Tibial nerve (tissue), 4 donors: Measurements from ENCODE around the gene EGFL6. TPM values are rescaled to one million over a fixed set of nuclear protein-coding genes. Genes with fewer than 3 reads are reported as not detected.
"Not testable (repeated sequence)": the region's sequence is repeated elsewhere in the genome, so short reads cannot be mapped to it uniquely, and the experiment has no call there.

Experiments used
- DNase-seq, 2 donors: peaks; one replicate each; pipeline ENCODE4 v3.0.0-alpha.2; 2019; ENCODE audit warnings: low spot score in 2 of 2
- H3K27ac ChIP-seq, 4 donors: fragments of 200-600 bp; sonication (generic) in 3 of 4; one replicate each; pipeline ENCODE4 v1.5.1; 2017 to 2019; ENCODE audit warnings: mild to moderate bottlenecking in 1 of 4
- H3K27me3 ChIP-seq, 2 donors: fragments of 200-600 bp; sonication (generic) in 1 of 2; one replicate each; pipeline versions ENCODE4 v1.5.1 to v1.6.0; 2017 to 2019
- H3K36me3 ChIP-seq, 3 donors: fragments of 200-600 bp; sonication (generic); one replicate each; pipeline ENCODE4 v1.5.1; 2018 to 2019
- H3K4me1 ChIP-seq, 4 donors: fragments of 200-600 bp; sonication (generic) in 3 of 4; one replicate each; pipeline ENCODE4 v1.5.1; 2017 to 2019
- H3K4me3 ChIP-seq, 4 donors: fragments of 200-600 bp; sonication (generic) in 3 of 4; one replicate each; pipeline ENCODE4 v1.5.1; 2017 to 2019; ENCODE audit warnings: mild to moderate bottlenecking in 1 of 4, moderate library complexity in 1 of 4
- H3K9me3 ChIP-seq, 4 donors: fragments of 200-600 bp; sonication (generic) in 3 of 4; one replicate each; pipeline ENCODE4 v1.5.1; 2017 to 2019
- EP300 ChIP-seq, 2 donors: sonication (generic); formaldehyde crosslinking; IDR thresholded peaks; one replicate each; pipeline ENCODE4 v1.6.1; 2017; ENCODE audit warnings: antibody characterized with exemption in 2 of 2, mild to moderate bottlenecking in 1 of 2
- POLR2A ChIP-seq, 2 donors: fragments of 450-650 bp; IDR thresholded peaks; one replicate each; pipeline ENCODE4 v1.6.1; 2017; ENCODE audit warnings: antibody characterized with exemption in 2 of 2, mild to moderate bottlenecking in 2 of 2, moderate library complexity in 2 of 2
- WGBS, 2 donors: methylation state at CpG; one replicate each; pipeline ENCODE4 v1.1.5; 2018; 5-methylcytosine and 5-hydroxymethylcytosine counted together
- total RNA-seq, 4 donors: library from RNA; depleted of rRNA; stranded (reverse); fragments of >200 nt; gene quantifications; one replicate each; pipeline ENCODE4 v1.1.0, GENCODE V29; 2016
- TF ChIP-seq, protein P1 (sequence below), 5 experiments: fragments of 200-600 bp in 3 of 5; fragments of 450-650 bp in 2 of 5; sonication (generic) in 3 of 5; IDR thresholded peaks; one replicate each; pipeline ENCODE4 v1.5.1; 2016 to 2019; ENCODE audit warnings: antibody characterized with exemption in 5 of 5, mild to moderate bottlenecking in 3 of 5, moderate library complexity in 2 of 5

Gene EGFL6
- total RNA-seq, 4 donors from 2014 or later: not detected

DNA sequence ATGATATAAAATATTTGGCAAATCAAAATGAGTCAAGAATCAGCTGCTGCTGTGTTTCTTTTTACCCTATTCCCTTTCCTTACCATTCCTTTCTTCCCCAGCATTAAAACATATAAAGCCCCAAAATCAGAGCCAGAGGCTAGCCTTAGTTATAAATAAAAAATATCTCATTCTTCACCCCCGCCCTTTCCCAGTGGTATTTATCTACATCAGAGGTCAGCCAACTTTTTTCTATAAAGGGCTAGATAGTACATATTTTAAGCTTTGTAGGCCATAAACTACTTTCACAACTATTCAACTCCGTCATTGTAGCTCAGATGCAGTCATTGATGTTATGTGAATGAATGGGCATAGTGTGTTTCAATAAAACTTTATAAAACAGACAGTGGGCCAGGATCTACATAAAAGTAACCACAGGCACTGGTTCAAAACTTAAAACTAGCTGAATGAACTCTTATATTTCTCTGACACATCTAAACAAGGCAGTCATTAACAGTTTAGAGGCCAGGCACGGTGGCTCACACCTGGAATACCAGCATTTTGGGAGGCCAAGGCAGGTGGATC is 53.1 kb downstream of the EGFL6 start:
- Histone ChIP-seq H3K9me3 (no peaks in the 10 kb centered on the region), H3K4me3 (no peak overlapping the region), H3K4me1 (no peaks in the 10 kb centered on the region), H3K27me3 (peaks cover 0 to 10% of the 10 kb centered on the region in 2 donors), H3K36me3 (no peaks in the 10 kb centered on the region), H3K27ac (no peak overlapping the region)
- DNase-seq: no peak
- TF ChIP-seq, protein P1, sequence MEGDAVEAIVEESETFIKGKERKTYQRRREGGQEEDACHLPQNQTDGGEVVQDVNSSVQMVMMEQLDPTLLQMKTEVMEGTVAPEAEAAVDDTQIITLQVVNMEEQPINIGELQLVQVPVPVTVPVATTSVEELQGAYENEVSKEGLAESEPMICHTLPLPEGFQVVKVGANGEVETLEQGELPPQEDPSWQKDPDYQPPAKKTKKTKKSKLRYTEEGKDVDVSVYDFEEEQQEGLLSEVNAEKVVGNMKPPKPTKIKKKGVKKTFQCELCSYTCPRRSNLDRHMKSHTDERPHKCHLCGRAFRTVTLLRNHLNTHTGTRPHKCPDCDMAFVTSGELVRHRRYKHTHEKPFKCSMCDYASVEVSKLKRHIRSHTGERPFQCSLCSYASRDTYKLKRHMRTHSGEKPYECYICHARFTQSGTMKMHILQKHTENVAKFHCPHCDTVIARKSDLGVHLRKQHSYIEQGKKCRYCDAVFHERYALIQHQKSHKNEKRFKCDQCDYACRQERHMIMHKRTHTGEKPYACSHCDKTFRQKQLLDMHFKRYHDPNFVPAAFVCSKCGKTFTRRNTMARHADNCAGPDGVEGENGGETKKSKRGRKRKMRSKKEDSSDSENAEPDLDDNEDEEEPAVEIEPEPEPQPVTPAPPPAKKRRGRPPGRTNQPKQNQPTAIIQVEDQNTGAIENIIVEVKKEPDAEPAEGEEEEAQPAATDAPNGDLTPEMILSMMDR (IDR thresholded peaks at IDR 0.05): no peak
- no peak for TF ChIP-seq POLR2A (IDR thresholded peaks at IDR 0.05)
- no peak for TF ChIP-seq EP300 (IDR thresholded peaks at IDR 0.05)
- 42 to 59% methylated on average over 3 of the region's 3 CpGs for WGBS, 2 donors

DNA sequence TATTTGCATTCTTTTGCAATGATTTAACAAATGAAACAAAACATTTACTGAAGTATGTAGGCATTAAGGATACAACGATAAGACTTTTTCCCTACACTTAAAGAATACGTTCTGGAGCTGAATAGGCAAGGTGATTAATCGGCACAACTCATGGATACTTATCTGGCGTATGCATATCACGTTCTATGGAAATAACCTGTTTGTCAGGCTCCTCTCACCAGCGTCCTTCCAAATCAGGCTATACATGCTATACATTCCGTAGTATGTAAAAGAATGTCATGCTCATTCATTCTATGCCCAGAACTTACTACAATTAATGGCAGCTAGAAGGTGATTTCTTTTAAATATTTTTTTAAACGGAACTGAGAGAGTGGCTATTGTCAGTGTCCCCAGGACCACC is 57.9 kb downstream of the EGFL6 start:
- peaks cover 0 to 15% of the 10 kb centered on the region in 2 donors for H3K27me3 ChIP-seq
- 88 to 89% methylated on average over 8 of the region's 8 CpGs for WGBS, 2 donors
- DNase-seq: no peak

DNA sequence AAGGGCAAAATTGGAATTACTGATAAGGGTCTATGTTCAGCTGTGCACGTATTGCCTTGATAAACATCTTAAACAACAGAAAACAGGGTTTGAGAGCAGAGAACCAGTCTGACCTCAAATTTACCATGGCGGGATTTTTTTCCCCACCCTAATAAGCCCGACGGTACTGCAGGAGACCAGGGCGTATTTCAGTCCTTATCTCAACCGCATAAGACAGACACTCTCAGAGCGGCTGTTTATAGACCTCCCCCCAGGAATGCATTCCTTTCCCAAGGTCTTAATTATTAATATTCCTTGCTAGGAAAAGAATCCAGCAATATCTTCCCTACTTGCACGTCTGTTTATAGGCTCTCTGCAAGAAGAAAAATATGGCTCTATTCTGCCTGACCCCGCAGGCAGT is 67.8 kb downstream of the EGFL6 start:
- H3K27me3 ChIP-seq: peaks cover 0 to 16% of the 10 kb centered on the region in 2 donors
- H3K4me3 ChIP-seq, H3K36me3 ChIP-seq, H3K9me3 ChIP-seq, DNase-seq, H3K27ac ChIP-seq, H3K4me1 ChIP-seq: not testable (repeated sequence)
- 85 to 98% methylated on average over 9 of the region's 9 CpGs for WGBS, 2 donors

More for the DNA sequence above, 57.9 kb downstream of the EGFL6 start:
- Histone ChIP-seq H3K4me1 (no peaks in the 10 kb centered on the region), H3K36me3 (no peaks in the 10 kb centered on the region), H3K9me3 (peaks cover 0 to 10% (median 5%) of the 10 kb centered on the region in 4 donors), H3K27ac (no peak overlapping the region), H3K4me3 (no peak overlapping the region)
- TF ChIP-seq POLR2A (IDR thresholded peaks at IDR 0.05) (no peak), EP300 (IDR thresholded peaks at IDR 0.05) (no peak)
- TF ChIP-seq, protein P1 (IDR thresholded peaks at IDR 0.05): no peak

DNA sequence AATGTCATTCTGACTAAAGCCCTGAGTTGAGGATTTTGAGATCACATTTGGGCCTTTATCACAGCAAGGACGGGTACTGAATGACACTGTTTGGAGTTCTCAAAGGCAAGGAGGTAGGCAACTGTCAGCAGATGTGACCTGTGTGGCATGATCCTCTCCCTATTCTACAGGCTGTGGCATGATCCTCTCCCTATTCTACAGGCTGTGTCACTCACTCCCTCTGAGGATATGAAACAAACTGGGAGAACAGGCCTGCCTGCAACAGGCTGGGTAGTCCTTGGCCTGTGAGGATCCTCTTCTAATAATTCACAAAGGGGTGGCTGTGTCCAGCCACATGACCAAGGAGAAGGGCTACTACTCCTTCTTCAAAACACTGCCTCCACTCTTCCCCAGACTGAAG is 68.6 kb downstream of the EGFL6 start:
- TF ChIP-seq EP300 (IDR thresholded peaks at IDR 0.05): no peak
- TF ChIP-seq, protein P1 (IDR thresholded peaks at IDR 0.05): no peak
- TF ChIP-seq POLR2A (IDR thresholded peaks at IDR 0.05): no peak
- H3K36me3 ChIP-seq: no peaks in the 10 kb centered on the region
- H3K4me1 ChIP-seq: no peaks in the 10 kb centered on the region
- 60 to 71% methylated on average over 1 of the region's 1 CpG for WGBS, 2 donors
- no peak overlapping the region for H3K4me3 ChIP-seq
- no peak overlapping the region for H3K27ac ChIP-seq
- H3K27me3 ChIP-seq: peaks cover 0 to 22% of the 10 kb centered on the region in 2 donors
- peaks cover 0 to 2% (median 0%) of the 10 kb centered on the region in 4 donors for H3K9me3 ChIP-seq
- DNase-seq: no peak

DNA sequence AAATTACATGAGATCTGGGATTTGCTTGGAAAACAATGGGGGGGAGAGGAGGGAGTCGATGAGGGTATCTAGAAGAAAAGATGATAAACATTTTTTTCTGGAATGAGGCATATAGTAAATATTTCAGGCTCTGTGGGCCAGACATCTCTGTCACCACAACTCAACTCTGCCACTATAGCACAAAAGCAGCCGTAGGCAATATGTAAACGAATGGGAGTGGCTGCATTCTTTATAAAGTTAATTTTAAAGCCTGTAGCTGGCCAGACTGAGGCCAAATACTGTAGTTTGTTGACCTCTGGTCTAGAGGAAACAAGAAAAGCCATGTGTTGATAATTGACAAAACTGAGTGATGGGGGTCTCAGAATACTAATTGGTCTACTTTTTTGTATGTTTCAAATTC is 69.4 kb downstream of the EGFL6 start:
- 27 to 53% methylated on average over 3 of the region's 3 CpGs for WGBS, 2 donors
- H3K27me3 ChIP-seq: peaks cover 0 to 23% of the 10 kb centered on the region in 2 donors
- H3K27ac ChIP-seq: no peak overlapping the region
- H3K9me3 ChIP-seq: peaks cover 0 to 2% (median 0%) of the 10 kb centered on the region in 4 donors
- no peak overlapping the region for H3K4me3 ChIP-seq
- H3K36me3 ChIP-seq: no peaks in the 10 kb centered on the region
- no peak for DNase-seq
- no peaks in the 10 kb centered on the region for H3K4me1 ChIP-seq
- TF ChIP-seq EP300 (IDR thresholded peaks at IDR 0.05): no peak
- no peak for TF ChIP-seq POLR2A (IDR thresholded peaks at IDR 0.05)
- TF ChIP-seq, protein P1 (IDR thresholded peaks at IDR 0.05): no peak

DNA sequence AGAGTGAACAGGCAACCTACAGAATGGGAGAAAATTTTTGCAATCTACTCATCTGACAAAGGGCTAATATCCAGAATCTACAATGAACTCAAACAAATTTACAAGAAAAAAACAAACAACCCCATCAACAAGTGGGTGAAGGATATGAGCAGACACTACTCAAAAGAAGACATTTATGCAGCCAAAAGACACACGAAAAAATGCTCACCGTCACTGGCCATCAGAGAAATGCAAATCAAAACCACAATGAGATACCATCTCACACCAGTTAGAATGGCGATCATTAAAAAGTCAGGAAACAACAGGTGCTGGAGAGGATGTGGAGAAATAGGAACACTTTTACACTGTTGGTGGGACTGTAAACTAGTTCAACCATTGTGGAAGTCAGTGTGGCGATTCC is 72.3 kb downstream of the EGFL6 start:
- H3K9me3 ChIP-seq, H3K4me3 ChIP-seq, H3K27ac ChIP-seq, H3K4me1 ChIP-seq, DNase-seq, H3K36me3 ChIP-seq: not testable (repeated sequence)
- 75 to 80% methylated on average over 2 to 3 of the region's 4 CpGs for WGBS, 2 donors
- peaks cover 0 to 29% of the 10 kb centered on the region in 2 donors for H3K27me3 ChIP-seq
